Nucleus accumbens (tissue), 56 donors: Measurements from ENCODE around the gene GPATCH4.
A peak's percentile ranks its signal among the peaks of the same experiment; 100 is the strongest.
"Not testable (repeated sequence)": the region's sequence is repeated elsewhere in the genome, so short reads cannot be mapped to it uniquely, and the experiment has no call there.

ENCODE experiments used
- DNase-seq, 56 donors: peaks; one replicate each; lab custom pipeline; 2025; lab: John Stamatoyannopoulos, UW

Gene GPATCH4

GRCh38 chr1:156600733-156601121 is 552 bp downstream of the GPATCH4 start:
- DNase-seq, result no peak

- no peak for DNase-seq
Observed at GRCh38 chr1:156599811-156600210, 1.5 kb downstream of the GPATCH4 start.

- no peak for DNase-seq
Observed at GRCh38 chr1:156598731-156599432, 2.4 kb downstream of the GPATCH4 start.

- no peak for DNase-seq
Observed at GRCh38 chr1:156598125-156598524, 3.2 kb downstream of the GPATCH4 start.

- DNase-seq, result no peak
Observed at GRCh38 chr1:156596426-156596825, 4.9 kb downstream of the GPATCH4 start.

- DNase-seq, result no peak
Observed at GRCh38 chr1:156595016-156595415, 6.3 kb downstream of the GPATCH4 start.

GRCh38 chr1:156594190-156594589 is 7.1 kb downstream of the GPATCH4 start:
- DNase-seq, result no peak

GRCh38 chr1:156593661-156593989 is 7.7 kb downstream of the GPATCH4 start:
- DNase-seq, result no peak

- no peak for DNase-seq
Observed at GRCh38 chr1:156592910-156593660, 8.2 kb downstream of the GPATCH4 start.

- DNase-seq, result no peak
Observed at GRCh38 chr1:156592158-156592909, 8.9 kb downstream of the GPATCH4 start.

GRCh38 chr1:156591432-156592157 is 9.7 kb downstream of the GPATCH4 start, which contains the start of gene NAXE:
TSS of gene NAXE (plus strand) at chr1:156591776. CDS start at chr1:156591805, 29 bp downstream.
- DNase-seq, result peak in 52 of 56 donors; percentile 20 to 83 (median 68)

GRCh38 chr1:156591181-156591431 is 10.2 kb downstream of the GPATCH4 start:
- DNase-seq, result peak in 1 of 56 donors; percentile 54

GRCh38 chr1:156590326-156591180 is 10.7 kb downstream of the GPATCH4 start:
- no peak for DNase-seq

GRCh38 chr1:156589546-156589945 is 11.7 kb downstream of the GPATCH4 start:
- no peak for DNase-seq

GRCh38 chr1:156587927-156588326 is 13.4 kb downstream of the GPATCH4 start:
- DNase-seq, result not testable (repeated sequence)

- DNase-seq, result no peak
Observed at GRCh38 chr1:156586892-156587477, 14.3 kb downstream of the GPATCH4 start.

- DNase-seq, result no peak
Observed at GRCh38 chr1:156586323-156586722, 15.0 kb downstream of the GPATCH4 start.

GRCh38 chr1:156584813-156585212 is 16.5 kb downstream of the GPATCH4 start:
- no peak for DNase-seq

GRCh38 chr1:156583821-156584622 is 17.3 kb downstream of the GPATCH4 start:
- DNase-seq, result peak in 47 of 56 donors; percentile 7 to 85 (median 37)
